ENCODE results near the gene RFX3.

Gene RFX3

DNA sequence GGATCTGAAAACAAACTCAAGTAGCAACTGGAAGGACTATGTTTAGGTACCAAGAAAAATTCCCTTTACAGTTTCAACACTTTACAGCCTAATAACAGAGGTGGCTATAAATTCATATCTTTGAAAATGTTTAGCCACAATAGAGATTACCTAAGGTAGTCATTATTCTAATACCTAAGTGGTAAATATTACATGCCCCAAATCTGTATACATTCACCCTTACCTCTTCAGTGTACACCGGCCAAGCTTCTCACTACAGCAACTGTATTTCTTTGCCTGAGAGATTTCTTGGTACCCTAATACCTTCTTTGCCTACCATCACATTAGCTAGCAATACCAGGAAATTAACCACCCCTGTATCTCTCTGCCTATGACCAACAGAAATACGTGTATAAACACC, 154.0 kb downstream of the RFX3 start:
- Histone ChIP-seq H3K4me2 (ENCODE audit: low read length) (no peak overlapping the region), H3K4me3 (ENCODE audit: low read length) (no peak overlapping the region), H3K4me1 (ENCODE audit: control insufficient read depth, low read length) (no peaks in the 10 kb centered on the region), H3K36me3 (ENCODE audit: control insufficient read depth, low read length) (no peaks in the 10 kb centered on the region), H3K9me3 (ENCODE audit: control insufficient read depth, insufficient read depth, low read length) (no peaks in the 10 kb centered on the region), H3K27me3 (ENCODE audit: control insufficient read depth, low read length) (no peaks in the 10 kb centered on the region), H3K79me2 (ENCODE audit: control insufficient read depth, low read length) (no peaks in the 10 kb centered on the region; the same call in 1 of the 2 replicates), H3F3A (ENCODE audit: control insufficient read depth, insufficient read depth) (no peaks in the 10 kb centered on the region), H3K9me2 (replicated peaks; ENCODE audit: control insufficient read depth, low read length) (no peaks in the 10 kb centered on the region), H4K20me1 (ENCODE audit: control insufficient read depth, insufficient read depth, low read depth, low read length) (no peaks in the 10 kb centered on the region), H3K27ac (ENCODE audit: low read depth, low read length) (no peak overlapping the region)
- TF ChIP-seq, protein P1, sequence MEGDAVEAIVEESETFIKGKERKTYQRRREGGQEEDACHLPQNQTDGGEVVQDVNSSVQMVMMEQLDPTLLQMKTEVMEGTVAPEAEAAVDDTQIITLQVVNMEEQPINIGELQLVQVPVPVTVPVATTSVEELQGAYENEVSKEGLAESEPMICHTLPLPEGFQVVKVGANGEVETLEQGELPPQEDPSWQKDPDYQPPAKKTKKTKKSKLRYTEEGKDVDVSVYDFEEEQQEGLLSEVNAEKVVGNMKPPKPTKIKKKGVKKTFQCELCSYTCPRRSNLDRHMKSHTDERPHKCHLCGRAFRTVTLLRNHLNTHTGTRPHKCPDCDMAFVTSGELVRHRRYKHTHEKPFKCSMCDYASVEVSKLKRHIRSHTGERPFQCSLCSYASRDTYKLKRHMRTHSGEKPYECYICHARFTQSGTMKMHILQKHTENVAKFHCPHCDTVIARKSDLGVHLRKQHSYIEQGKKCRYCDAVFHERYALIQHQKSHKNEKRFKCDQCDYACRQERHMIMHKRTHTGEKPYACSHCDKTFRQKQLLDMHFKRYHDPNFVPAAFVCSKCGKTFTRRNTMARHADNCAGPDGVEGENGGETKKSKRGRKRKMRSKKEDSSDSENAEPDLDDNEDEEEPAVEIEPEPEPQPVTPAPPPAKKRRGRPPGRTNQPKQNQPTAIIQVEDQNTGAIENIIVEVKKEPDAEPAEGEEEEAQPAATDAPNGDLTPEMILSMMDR (IDR thresholded peaks at IDR 0.05; ENCODE audit: low read depth, low read length, poor library complexity, severe bottlenecking) = no peak

DNA sequence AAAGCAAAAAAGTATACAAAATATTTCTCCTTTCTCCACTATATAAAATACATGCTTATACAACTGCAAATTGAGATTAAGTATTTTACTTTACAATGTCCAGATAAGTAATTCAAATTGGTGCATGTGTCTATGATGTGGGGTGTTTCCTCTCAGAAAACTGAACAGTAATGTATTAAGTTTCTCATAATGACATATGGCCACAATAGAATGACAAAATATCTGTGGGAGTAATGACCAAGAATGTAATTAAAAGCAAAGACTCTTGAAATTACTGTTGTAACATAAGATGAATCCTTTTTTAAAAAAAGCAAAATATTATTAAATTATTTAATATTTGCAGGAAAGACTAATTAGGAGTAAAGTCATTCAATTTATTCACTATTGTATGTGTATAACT, 155.1 kb downstream of the RFX3 start:
- no peak for TF ChIP-seq EZH2phosphoT487 (IDR thresholded peaks at IDR 0.05; ENCODE audit: borderline replicate concordance, low read length)
- Histone ChIP-seq H3K27me3 (ENCODE audit: control insufficient read depth, low read length) (no peaks in the 10 kb centered on the region), H3K9me3 (ENCODE audit: control insufficient read depth, insufficient read depth, low read length) (no peaks in the 10 kb centered on the region), H3K4me1 (ENCODE audit: control insufficient read depth, low read length) (no peaks in the 10 kb centered on the region), H3K27ac (ENCODE audit: low read depth, low read length) (no peak overlapping the region), H3F3A (ENCODE audit: control insufficient read depth, insufficient read depth) (no peaks in the 10 kb centered on the region), H3K9me2 (replicated peaks; ENCODE audit: control insufficient read depth, low read length) (no peaks in the 10 kb centered on the region), H3K36me3 (ENCODE audit: control insufficient read depth, low read length) (no peaks in the 10 kb centered on the region), H3K4me3 (ENCODE audit: low read length) (no peak overlapping the region), H4K20me1 (ENCODE audit: control insufficient read depth, insufficient read depth, low read depth, low read length) (no peaks in the 10 kb centered on the region), H3K4me2 (ENCODE audit: low read length) (no peak overlapping the region), H3K79me2 (ENCODE audit: control insufficient read depth, low read length) (no peaks in the 10 kb centered on the region)

DNA sequence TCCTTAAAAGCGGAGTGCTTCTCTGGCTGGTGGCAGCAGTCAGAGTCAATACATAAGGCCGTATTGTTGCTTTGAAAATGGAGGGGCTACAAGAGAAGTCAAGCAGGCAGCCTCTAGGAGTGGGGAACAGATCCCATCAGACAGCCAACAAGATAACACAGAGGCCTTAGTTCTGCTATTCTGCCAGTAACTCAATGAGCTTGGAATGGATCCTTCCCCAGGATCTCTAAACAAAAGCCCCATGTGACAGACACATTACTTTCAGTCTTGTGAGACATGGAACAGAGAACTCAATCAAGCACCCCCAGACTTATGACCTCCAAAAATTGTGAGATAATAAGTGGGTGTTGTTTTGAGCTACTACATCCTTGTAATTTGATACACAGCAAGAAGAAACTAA, 158.6 kb downstream of the RFX3 start:
- TF ChIP-seq, protein P1 (IDR thresholded peaks at IDR 0.05; ENCODE audit: low read depth, low read length, poor library complexity, severe bottlenecking) = no peak
- no peak for TF ChIP-seq EZH2phosphoT487 (IDR thresholded peaks at IDR 0.05; ENCODE audit: borderline replicate concordance, low read length)
- no peaks in the 10 kb centered on the region for H3K9me3 ChIP-seq (ENCODE audit: control insufficient read depth, insufficient read depth, low read length)
- no peaks in the 10 kb centered on the region for H3K9me2 ChIP-seq (replicated peaks; ENCODE audit: control insufficient read depth, low read length)
- H3K36me3 ChIP-seq (ENCODE audit: control insufficient read depth, low read length) = no peaks in the 10 kb centered on the region
- no peak overlapping the region for H3K4me3 ChIP-seq (ENCODE audit: low read length)
- 0 out of 2 replicates have a peak, but pooled peaks cover 2% of the 10 kb centered on the region for H3F3A ChIP-seq (ENCODE audit: control insufficient read depth, insufficient read depth)
- H3K4me1 ChIP-seq (ENCODE audit: control insufficient read depth, low read length) = no peaks in the 10 kb centered on the region
- H4K20me1 ChIP-seq (ENCODE audit: control insufficient read depth, insufficient read depth, low read depth, low read length) = 0 out of 2 replicates have a peak, but pooled peaks cover 2% of the 10 kb centered on the region
- H3K4me2 ChIP-seq (ENCODE audit: low read length) = no peak overlapping the region
- H3K79me2 ChIP-seq (ENCODE audit: control insufficient read depth, low read length) = no peaks in the 10 kb centered on the region
- no peak overlapping the region for H3K27ac ChIP-seq (ENCODE audit: low read depth, low read length)
- no peaks in the 10 kb centered on the region for H3K27me3 ChIP-seq (ENCODE audit: control insufficient read depth, low read length)

DNA sequence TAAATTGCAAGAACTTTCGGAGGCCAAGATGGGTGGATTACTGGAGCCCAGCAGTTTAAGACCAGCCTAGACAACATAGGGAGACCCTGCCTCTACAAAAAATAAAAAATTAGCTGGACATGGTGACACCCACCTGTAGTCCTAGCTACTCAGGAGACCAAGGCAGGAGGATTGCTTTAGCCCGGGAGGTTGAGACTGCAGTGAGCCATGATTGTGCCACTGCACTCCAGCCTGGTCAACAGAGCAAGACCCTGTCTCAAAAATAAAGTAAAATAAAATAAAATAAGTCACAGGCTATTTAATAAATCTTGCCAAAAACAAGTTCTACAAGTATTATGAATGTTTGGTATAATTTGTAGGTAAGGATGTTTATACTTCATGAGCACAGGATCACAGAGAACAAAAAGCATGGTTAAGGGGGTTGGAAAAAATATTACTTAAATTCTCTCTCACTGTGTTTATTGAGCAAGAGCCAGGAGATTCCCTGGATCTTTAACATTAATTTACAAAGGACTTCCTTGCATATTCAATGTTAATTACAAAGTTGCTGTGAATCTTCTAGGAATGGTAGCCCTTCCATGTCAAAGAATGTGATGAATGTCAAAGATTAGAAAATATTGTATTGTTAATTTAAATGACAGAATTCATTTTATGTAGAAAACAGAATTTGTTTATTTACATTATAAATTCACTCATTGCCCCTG, 164.0 kb downstream of the RFX3 start:
- no peak overlapping the region for H3K27ac ChIP-seq (ENCODE audit: low read depth, low read length)
- H3K4me1 ChIP-seq (ENCODE audit: control insufficient read depth, low read length) = no peaks in the 10 kb centered on the region
- H3F3A ChIP-seq (ENCODE audit: control insufficient read depth, insufficient read depth) = 0 out of 2 replicates have a peak, but pooled peaks cover 2% of the 10 kb centered on the region
- no peaks in the 10 kb centered on the region for H3K9me3 ChIP-seq (ENCODE audit: control insufficient read depth, insufficient read depth, low read length)
- no peaks in the 10 kb centered on the region for H3K36me3 ChIP-seq (ENCODE audit: control insufficient read depth, low read length)
- H3K4me2 ChIP-seq (ENCODE audit: low read length) = no peak overlapping the region
- no peaks in the 10 kb centered on the region for H3K9me2 ChIP-seq (replicated peaks; ENCODE audit: control insufficient read depth, low read length)
- H4K20me1 ChIP-seq (ENCODE audit: control insufficient read depth, insufficient read depth, low read depth, low read length) = 0 out of 2 replicates have a peak, but pooled peaks cover 2% of the 10 kb centered on the region
- no peaks in the 10 kb centered on the region for H3K27me3 ChIP-seq (ENCODE audit: control insufficient read depth, low read length)
- no peak overlapping the region for H3K4me3 ChIP-seq (ENCODE audit: low read length)
- H3K79me2 ChIP-seq (ENCODE audit: control insufficient read depth, low read length) = no peaks in the 10 kb centered on the region
- TF ChIP-seq, protein P1 (IDR thresholded peaks at IDR 0.05; ENCODE audit: low read depth, low read length, poor library complexity, severe bottlenecking) = no peak
- TF ChIP-seq EZH2phosphoT487 (IDR thresholded peaks at IDR 0.05; ENCODE audit: borderline replicate concordance, low read length) = no peak

All from DOHH2 (cell line).